Loucy (cell line): ENCODE measurements around the gene TACC3.

Source experiments
- H2AFZ ChIP-seq: fragments of 200-600 bp; sonication (generic); 2 replicates; pipeline ENCODE4 v1.6.0; 2016; ENCODE audit warnings: antibody characterized with exemption, mild to moderate bottlenecking, low read length, moderate library complexity
- H3F3A ChIP-seq: fragments of 200-600 bp; 2 replicates; pipeline ENCODE4 v1.6.0; 2016; ENCODE audit warnings: antibody characterized with exemption, low read depth, mild to moderate bottlenecking
- H3K27me3 ChIP-seq: fragments of 200-600 bp; sonication (generic); 2 replicates; pipeline ENCODE4 v1.6.1; 2014; ENCODE audit warnings: low read length, mild to moderate bottlenecking; ENCODE audit not compliant: insufficient read depth, poor library complexity, severe bottlenecking
- H3K36me3 ChIP-seq: fragments of 200-600 bp; sonication (generic); 2 replicates; pipeline ENCODE4 v1.6.1; 2016; ENCODE audit warnings: low read length; ENCODE audit not compliant: insufficient read depth
- H3K4me1 ChIP-seq: fragments of 200-600 bp; sonication (generic); 2 replicates; pipeline ENCODE4 v1.5.1; 2014; ENCODE audit warnings: low read length, mild to moderate bottlenecking; ENCODE audit not compliant: insufficient read depth, poor library complexity, severe bottlenecking
- H3K4me2 ChIP-seq: fragments of 200-600 bp; sonication (generic); 2 replicates; pipeline ENCODE4 v1.6.0; 2014; ENCODE audit warnings: antibody characterized with exemption, low read length, low read depth, mild to moderate bottlenecking; ENCODE audit not compliant: poor library complexity, severe bottlenecking
- H3K4me3 ChIP-seq: fragments of 200-600 bp; sonication (generic); 2 replicates; pipeline ENCODE4 v1.5.1; 2014; ENCODE audit warnings: low read length, mild to moderate bottlenecking, mixed read lengths; ENCODE audit not compliant: poor library complexity, severe bottlenecking
- H3K79me2 ChIP-seq: fragments of 200-600 bp; sonication (generic); 2 replicates; pipeline ENCODE4 v1.6.1; 2014; ENCODE audit warnings: low read length; ENCODE audit not compliant: insufficient read depth
- H3K9ac ChIP-seq: fragments of 200-600 bp; sonication (generic); 2 replicates; pipeline ENCODE4 v1.6.0; 2014; ENCODE audit warnings: mild to moderate bottlenecking, low read depth, low read length, moderate library complexity; ENCODE audit not compliant: poor library complexity, severe bottlenecking
- H3K9me2 ChIP-seq: fragments of 200-600 bp; sonication (generic); replicated peaks from 2 replicates; pipeline ENCODE4 v1.6.1; 2016; ENCODE audit warnings: low read depth, low read length, mixed read lengths
- H3K9me3 ChIP-seq: fragments of 200-600 bp; sonication (generic); 2 replicates; pipeline ENCODE4 v1.6.1; 2014; ENCODE audit warnings: mild to moderate bottlenecking, antibody characterized with exemption, low read length, low read depth; ENCODE audit not compliant: insufficient read depth
- H4K20me1 ChIP-seq: fragments of 200-600 bp; sonication (generic); 2 replicates; pipeline ENCODE4 v1.6.0; 2014; ENCODE audit warnings: antibody characterized with exemption, low read length, mild to moderate bottlenecking; ENCODE audit not compliant: insufficient read depth, poor library complexity, severe bottlenecking
- CTCF ChIP-seq: fragments of 200-600 bp; sonication (generic); conservative IDR thresholded peaks from 2 replicates; pipeline ENCODE4 v1.5.1; 2014; ENCODE audit warnings: mild to moderate bottlenecking, antibody characterized with exemption, low read length
- EZH2phosphoT487 ChIP-seq: fragments of 200-600 bp; IDR thresholded peaks from 2 replicates; pipeline ENCODE4 v1.6.1; 2018; ENCODE audit warnings: antibody characterized with exemption, mild to moderate bottlenecking, moderate library complexity, borderline replicate concordance

Gene TACC3

GRCh38 chr4:1746919-1747602 lies 25.7 kb downstream of the TACC3 start:
- H3K36me3 ChIP-seq, result peaks cover 17% of the 10 kb centered on the region; the same call in 1 of the 2 replicates
- H3K9ac ChIP-seq, result no peak overlapping the region
- no peaks in the 10 kb centered on the region for H3K27me3 ChIP-seq
- H4K20me1 ChIP-seq, result no peaks in the 10 kb centered on the region
- H3K4me2 ChIP-seq, result no peak overlapping the region
- H3K9me2 ChIP-seq, result no peaks in the 10 kb centered on the region
- H3K9me3 ChIP-seq, result no peaks in the 10 kb centered on the region
- no peak overlapping the region for H2AFZ ChIP-seq
- no peak overlapping the region for H3K4me3 ChIP-seq
- TF ChIP-seq EZH2phosphoT487 (no peak), CTCF (no peak)
- H3K79me2 ChIP-seq, result no peaks in the 10 kb centered on the region
- H3K4me1 ChIP-seq, result peaks cover 4% of the 10 kb centered on the region
- no peaks in the 10 kb centered on the region for H3F3A ChIP-seq

DNA sequence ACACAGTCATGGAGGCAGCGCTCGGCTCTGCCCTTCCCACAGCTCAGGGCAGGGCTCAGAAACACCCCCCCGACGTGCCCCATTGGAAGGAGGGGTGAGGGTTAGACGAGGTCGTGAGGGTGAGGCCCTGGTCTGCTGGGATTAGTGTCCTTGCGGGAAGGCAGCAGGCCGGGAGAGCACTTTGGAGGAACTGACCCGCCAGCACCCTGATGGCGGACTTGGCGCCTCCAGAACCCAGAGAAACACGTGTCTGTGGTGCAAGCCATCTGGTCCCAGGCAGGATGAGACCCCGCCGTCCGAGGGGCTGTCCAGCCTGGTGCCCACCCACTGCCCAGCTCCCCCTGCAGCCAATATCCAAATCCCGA lies 26.3 kb downstream of the TACC3 start:
- Histone ChIP-seq H3K36me3 (peaks cover 13% of the 10 kb centered on the region; the same call in 1 of the 2 replicates), H3K4me2 (no peak overlapping the region), H3K9ac (no peak overlapping the region), H4K20me1 (no peaks in the 10 kb centered on the region), H2AFZ (no peak overlapping the region), H3K9me2 (no peaks in the 10 kb centered on the region), H3K9me3 (no peaks in the 10 kb centered on the region), H3F3A (no peaks in the 10 kb centered on the region), H3K4me1 (peaks cover 4% of the 10 kb centered on the region), H3K4me3 (no peak overlapping the region), H3K79me2 (no peaks in the 10 kb centered on the region), H3K27me3 (no peaks in the 10 kb centered on the region)
- TF ChIP-seq CTCF, result no peak
- TF ChIP-seq EZH2phosphoT487, result no peak

DNA sequence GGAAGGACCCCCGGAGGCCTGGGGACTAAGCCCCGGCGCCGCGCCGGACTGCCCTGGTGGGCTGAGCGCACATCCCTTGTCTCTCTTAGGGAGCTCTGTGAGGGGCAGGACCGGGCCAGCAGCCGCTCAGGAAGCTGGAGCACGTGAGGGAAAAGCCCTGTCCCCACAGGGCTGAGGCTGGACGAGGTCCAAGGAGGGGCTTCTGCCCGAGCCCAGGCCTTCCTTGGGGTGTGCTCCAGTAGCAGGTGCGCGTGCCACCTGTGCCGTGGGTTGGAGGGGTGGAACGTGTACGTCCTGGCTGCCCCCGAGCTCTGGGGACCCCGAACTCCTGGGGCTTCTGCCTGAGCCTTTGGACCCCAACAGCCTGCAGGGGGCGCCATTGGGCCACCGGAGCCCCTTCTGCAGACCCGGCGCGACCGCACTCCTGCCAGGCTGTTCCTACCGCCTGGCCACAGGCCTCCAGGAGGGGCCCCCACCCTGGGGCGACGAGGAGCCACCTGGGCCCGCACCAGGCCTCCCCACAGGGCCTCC lies 27.2 kb downstream of the TACC3 start:
- Histone ChIP-seq H3K4me2 (peak overlapping the region; percentile 30), H3K27me3 (no peaks in the 10 kb centered on the region), H3K9me2 (no peaks in the 10 kb centered on the region), H3K4me1 (peaks cover 4% of the 10 kb centered on the region), H4K20me1 (no peaks in the 10 kb centered on the region), H3K79me2 (no peaks in the 10 kb centered on the region), H3F3A (no peaks in the 10 kb centered on the region), H3K9me3 (no peaks in the 10 kb centered on the region), H3K4me3 (peak overlapping the region; percentile 31), H2AFZ (peak overlapping the region; percentile 51; the same call in 1 of the 2 replicates), H3K36me3 (peaks cover 11% of the 10 kb centered on the region; the same call in 1 of the 2 replicates), H3K9ac (no peak overlapping the region)
- TF ChIP-seq CTCF (peak; percentile 76), EZH2phosphoT487 (no peak)
